IMR-90 (cell line): ENCODE measurements around the gene ZFP92. TPM values are rescaled to one million over a fixed set of nuclear protein-coding genes. Genes with fewer than 3 reads are reported as not detected.

Experiments
- ATAC-seq: fragments of 200-7000 bp; cut with Tn5 transposase; 2 replicates; pipeline ENCODE4 v1.9.1; 2020; ENCODE audit warnings: low read depth, mild to moderate bottlenecking, moderate library complexity
- BruUV-seq: library from RNA; stranded (reverse); fragments of 400-500 nt; replicated peaks from 2 replicates; lab custom pipeline; 2021; lab: Mats Ljungman, UMichigan
- CTCF ChIA-PET: fragments of 300-600 bp; formaldehyde crosslinking; extraction: SDS; loops from one replicate; lab custom pipeline; 2021; ENCODE audit warnings: antibody characterized with exemption; lab: Yijun Ruan, JAX
- POLR2A ChIA-PET: fragments of 300-600 bp; sonication (Branson Sonifier 250); formaldehyde crosslinking; loops from one replicate; lab custom pipeline; 2022; ENCODE audit warnings: antibody characterized with exemption; ENCODE audit not compliant: unreplicated experiment; lab: Charles Lee
- DNase-seq: peaks from one replicate; pipeline ENCODE4 v3.0.0; 2013
- H2AFZ ChIP-seq: replicated peaks from 2 replicates; pipeline ENCODE3; 2013; ENCODE audit warnings: low read length, mild to moderate bottlenecking; ENCODE audit not compliant: poor library complexity
- H2AK5ac ChIP-seq: 2 replicates; pipeline ENCODE4 v1.6.1; 2013; ENCODE audit warnings: low read depth, low read length, inconsistent platforms
- H2AK9ac ChIP-seq: replicated peaks from 2 replicates; pipeline ENCODE3; 2013; ENCODE audit warnings: mild to moderate bottlenecking, low read depth, low read length, moderate library complexity; ENCODE audit not compliant: poor library complexity
- H2BK120ac ChIP-seq: 2 replicates; pipeline ENCODE4 v1.6.1; 2013; ENCODE audit warnings: low read depth, low read length, inconsistent platforms
- H2BK15ac ChIP-seq: 3 replicates; pipeline ENCODE4 v1.6.1; 2013; ENCODE audit warnings: low read depth, low read length, inconsistent platforms
- H2BK20ac ChIP-seq: 2 replicates; pipeline ENCODE4 v1.6.1; 2013; ENCODE audit warnings: low read depth, mild to moderate bottlenecking, inconsistent platforms, low read length, moderate library complexity
- H2BK5ac ChIP-seq: 2 replicates; pipeline ENCODE4 v1.6.1; 2013; ENCODE audit warnings: mild to moderate bottlenecking, low read depth, low read length, inconsistent platforms; ENCODE audit not compliant: poor library complexity, severe bottlenecking
- H3K14ac ChIP-seq: replicated peaks from 2 replicates; pipeline ENCODE4 v1.6.1; 2013; ENCODE audit warnings: low read depth, low read length, inconsistent platforms
- H3K18ac ChIP-seq: 2 replicates; pipeline ENCODE4 v1.6.1; 2013; ENCODE audit warnings: low read depth, low read length, control low read depth
- H3K23ac ChIP-seq: 2 replicates; pipeline ENCODE4 v1.6.1; 2013; ENCODE audit warnings: low read depth, low read length, inconsistent platforms
- H3K27ac ChIP-seq: 2 replicates; pipeline ENCODE4 v1.5.1; 2013; ENCODE audit warnings: mild to moderate bottlenecking, control low read depth, low read length; ENCODE audit not compliant: insufficient read depth
- H3K27me3 ChIP-seq: 2 replicates; pipeline ENCODE4 v1.6.1; 2013; ENCODE audit warnings: low read length; ENCODE audit not compliant: control insufficient read depth, insufficient read depth
- H3K36me3 ChIP-seq: 2 replicates; pipeline ENCODE4 v1.6.1; 2013; ENCODE audit warnings: low read length, mixed read lengths; ENCODE audit not compliant: control insufficient read depth, insufficient read depth
- H3K4ac ChIP-seq: 2 replicates; pipeline ENCODE4 v1.6.1; 2013; ENCODE audit warnings: low read depth, low read length, inconsistent platforms
- H3K4me1 ChIP-seq: 2 replicates; pipeline ENCODE4 v1.6.1; 2013; ENCODE audit warnings: low read length, mixed read lengths; ENCODE audit not compliant: control insufficient read depth, insufficient read depth
- H3K4me2 ChIP-seq: 2 replicates; pipeline ENCODE4 v1.6.1; 2013; ENCODE audit warnings: low read depth, mild to moderate bottlenecking, control low read depth, low read length, moderate library complexity
- H3K4me3 ChIP-seq: 2 replicates; pipeline ENCODE4 v1.5.1; 2013; ENCODE audit warnings: low read depth, mild to moderate bottlenecking, control low read depth, low read length, moderate library complexity; ENCODE audit not compliant: insufficient read depth
- H3K56ac ChIP-seq: 2 replicates; pipeline ENCODE4 v1.6.1; 2013; ENCODE audit warnings: low read length, inconsistent platforms; ENCODE audit not compliant: insufficient read depth; ENCODE audit errors: extremely low read depth
- H3K79me1 ChIP-seq, 2 experiments: 2 replicates each; pipeline ENCODE4 v1.6.1; 2013; ENCODE audit warnings: low read length in 2 of 2, inconsistent platforms in 1 of 2, low read depth in 1 of 2
- H3K9ac ChIP-seq: 2 replicates; pipeline ENCODE4 v1.6.1; 2013; ENCODE audit warnings: low read depth, low read length, control low read depth
- H3K9me1 ChIP-seq: 2 replicates; pipeline ENCODE4 v1.6.1; 2013; ENCODE audit warnings: low read length, inconsistent platforms; ENCODE audit not compliant: insufficient read depth
- H3K9me3 ChIP-seq: 2 replicates; pipeline ENCODE4 v1.6.1; 2013; ENCODE audit warnings: low read length; ENCODE audit not compliant: control insufficient read depth, insufficient read depth
- H4K20me1 ChIP-seq: 2 replicates; pipeline ENCODE4 v1.6.1; 2013; ENCODE audit warnings: low read length, inconsistent platforms; ENCODE audit not compliant: insufficient read depth
- H4K5ac ChIP-seq: 2 replicates; pipeline ENCODE4 v1.6.1; 2013; ENCODE audit warnings: mild to moderate bottlenecking, low read depth, low read length, control low read depth
- H4K8ac ChIP-seq, 2 experiments: 2 replicates each; pipeline ENCODE4 v1.6.1; 2013; ENCODE audit warnings: low read depth in 2 of 2, low read length in 2 of 2, control low read depth in 1 of 2, inconsistent platforms in 1 of 2
- H4K91ac ChIP-seq: 2 replicates; pipeline ENCODE4 v1.6.1; 2013; ENCODE audit warnings: low read depth, low read length, inconsistent platforms; ENCODE audit not compliant: insufficient read depth
- USF2 ChIP-seq: fragments of 150-350 bp; IDR thresholded peaks from 2 replicates; pipeline ENCODE4 v1.6.1; 2017; ENCODE audit warnings: mild to moderate bottlenecking, antibody characterized with exemption, low read length, low read depth
- WGBS, 2 experiments: methylation state at CpG; one replicate each; pipeline versions ENCODE4 v1.1.5 to v1.1.7; 2013; ENCODE audit warnings: missing lambda C conversion rate in 2 of 2; ENCODE audit not compliant: insufficient read length in 1 of 2; ENCODE audit errors: extremely low coverage in 2 of 2; 5-methylcytosine and 5-hydroxymethylcytosine counted together
- dilution Hi-C: fragments of 300-500 bp; cut with HindIII; formaldehyde crosslinking; loops from one replicate; pipeline ENCODE4 v1.14.3; 2018; ENCODE audit warnings: low sequenced_read_pairs; ENCODE audit not compliant: unreplicated experiment
- in situ Hi-C: fragments of 300-500 bp; cut with MboI; formaldehyde crosslinking; loops from 3 replicates; pipeline ENCODE4 v1.14.3; 2019; ENCODE audit warnings: low sequenced_read_pairs, inconsistent platforms, mixed read lengths
- intact Hi-C: fragments of 100-400 bp; cut with micrococcal nuclease; formaldehyde crosslinking; loops from 2 replicates; pipeline ENCODE4 v1.10.0; 2022
- polyA plus RNA-seq, 3 experiments: library from polyadenylated mRNA; depleted of rRNA; stranded (reverse); fragments of >200 nt; gene quantifications; 2 replicates each; pipeline ENCODE4 v1.2.3, GENCODE V29; 2012; ENCODE audit warnings: low replicate concordance in 1 of 3
- total RNA-seq: library from RNA; depleted of rRNA; stranded (reverse); fragments of >200 nt; gene quantifications from 2 replicates; pipeline ENCODE4 v1.2.3, GENCODE V29; 2012

ZFP92 gene
- total and polyA plus RNA-seq, 2 of the 4 experiments (the other 2 are of a cell fraction) = under 0.01 to 0.03 TPM

GRCh38 chrX:153448556-153449367 is 37.5 kb downstream of the ZFP92 start:
- no peak overlapping the region for H2AK9ac ChIP-seq
- H3K4me3 ChIP-seq = no peak overlapping the region
- no peak overlapping the region for H2BK120ac ChIP-seq
- dilution Hi-C loops = no loop called here
- H3K4ac ChIP-seq = no peak overlapping the region
- H4K8ac ChIP-seq = no peak overlapping the region
- no peak for DNase-seq
- TF ChIP-seq USF2 = no peak
- H2BK5ac ChIP-seq = no peak overlapping the region
- CTCF ChIA-PET = no interaction called here
- no peak overlapping the region for H4K5ac ChIP-seq
- H2AK5ac ChIP-seq = no peak overlapping the region
- no peak overlapping the region for H4K91ac ChIP-seq
- no peak overlapping the region for H2BK20ac ChIP-seq
- no peak overlapping the region for H3K23ac ChIP-seq
- no peaks in the 10 kb centered on the region for H3K36me3 ChIP-seq
- H3K27me3 ChIP-seq = no peaks in the 10 kb centered on the region
- 86% methylated on average over 13 of the region's 21 CpGs; no CpG with 5 or more reads in 1 of the 2 experiments for WGBS, 2 experiments
- H2AFZ ChIP-seq = no peak overlapping the region
- H3K27ac ChIP-seq = no peak overlapping the region
- no TSS peak for BruUV-seq
- intact Hi-C loops = no loop called here
- in situ Hi-C loops = no loop called here
- H3K9ac ChIP-seq = no peak overlapping the region
- H3K9me3 ChIP-seq = no peaks in the 10 kb centered on the region; the same call in 1 of the 2 replicates
- no peaks in the 10 kb centered on the region for H3K79me1 ChIP-seq
- H3K4me1 ChIP-seq = no peaks in the 10 kb centered on the region
- no peak overlapping the region for H3K18ac ChIP-seq
- no peak overlapping the region for H2BK15ac ChIP-seq
- no peak overlapping the region for H3K4me2 ChIP-seq
- no peak overlapping the region for H3K56ac ChIP-seq
- H4K20me1 ChIP-seq = no peaks in the 10 kb centered on the region; the same call in 1 of the 2 replicates
- POLR2A ChIA-PET = no interaction called here
- no peak overlapping the region for H3K14ac ChIP-seq
- no peak for ATAC-seq
- no peaks in the 10 kb centered on the region for H3K9me1 ChIP-seq
